CD4-positive, CD25-positive, alpha-beta regulatory T cell (primary cell): ENCODE data around the gene ZG16. TPM values are rescaled to one million over a fixed set of nuclear protein-coding genes. Genes with fewer than 3 reads are reported as not detected.
"Not testable (repeated sequence)": the region's sequence is repeated elsewhere in the genome, so short reads cannot be mapped to it uniquely, and the experiment has no call there.

Source experiments
- ATAC-seq, 2 donors: fragments of 150-1000 bp; cut with Tn5 transposase; one replicate each; pipeline ENCODE4 v1.10.0; 2021; ENCODE audit warnings: low read depth in 2 of 2, moderate number of reproducible peaks in 2 of 2, moderate library complexity in 1 of 2
- DNase-seq, 3 donors: peaks; one replicate each; pipeline versions ENCODE4 v3.0.0 to v3.0.0-alpha.2; 2012 to 2022; ENCODE audit warnings: mixed read lengths in 1 of 3
- H3K27ac ChIP-seq: one replicate; pipeline ENCODE4 v1.7.0; 2013; ENCODE audit warnings: mild to moderate bottlenecking, low read length; ENCODE audit not compliant: insufficient read depth, poor library complexity, severe bottlenecking
- H3K27me3 ChIP-seq: one replicate; pipeline ENCODE4 v1.7.0; 2013; ENCODE audit warnings: low read length; ENCODE audit not compliant: control insufficient read depth, insufficient read depth
- H3K36me3 ChIP-seq: one replicate; pipeline ENCODE4 v1.7.0; 2013; ENCODE audit warnings: mild to moderate bottlenecking, low read length, moderate library complexity; ENCODE audit not compliant: control insufficient read depth, insufficient read depth
- H3K4me1 ChIP-seq: 2 replicates; pipeline ENCODE4 v1.7.0; 2013; ENCODE audit warnings: mild to moderate bottlenecking, low read length; ENCODE audit not compliant: insufficient read depth, control insufficient read depth, poor library complexity, severe bottlenecking
- H3K4me3 ChIP-seq: one replicate; pipeline ENCODE4 v1.7.0; 2013; ENCODE audit warnings: low read depth, mild to moderate bottlenecking, low read length, moderate library complexity
- H3K9me3 ChIP-seq, 2 experiments: 1 replicate in 1 of 2; 2 replicates in 1 of 2; pipeline ENCODE4 v1.7.0; 2013; ENCODE audit warnings: low read length in 2 of 2, mild to moderate bottlenecking in 1 of 2, moderate library complexity in 1 of 2; ENCODE audit not compliant: control insufficient read depth in 2 of 2
- H3K27ac Mint-ChIP-seq, 3 donors: one replicate each; pipeline ENCODE4 v1.8.0; 2020 to 2022; ENCODE audit warnings: mild to moderate bottlenecking in 3 of 3, mixed read lengths in 3 of 3, moderate library complexity in 2 of 3
- H3K27me3 Mint-ChIP-seq: one replicate; pipeline ENCODE4 v1.8.0; 2022; ENCODE audit warnings: mild to moderate bottlenecking, mixed read lengths
- H3K36me3 Mint-ChIP-seq: one replicate; pipeline ENCODE4 v1.8.0; 2020; ENCODE audit warnings: mixed read lengths
- H3K4me1 Mint-ChIP-seq, 4 donors: one replicate each; pipeline ENCODE4 v1.8.0; 2020 to 2022; ENCODE audit warnings: mixed read lengths in 4 of 4, mild to moderate bottlenecking in 1 of 4
- H3K4me3 Mint-ChIP-seq, 4 donors: one replicate each; pipeline ENCODE4 v1.8.0; 2020 to 2022; ENCODE audit warnings: mild to moderate bottlenecking in 4 of 4, mixed read lengths in 4 of 4, moderate library complexity in 3 of 4
- H3K9me3 Mint-ChIP-seq, 7 donors: one replicate each; pipeline ENCODE4 v1.8.0; 2020 to 2022; ENCODE audit warnings: mixed read lengths in 7 of 7, mild to moderate bottlenecking in 3 of 7, moderate library complexity in 2 of 7
- polyA plus RNA-seq, 4 donors: library from polyadenylated mRNA; unstranded; fragments of 300-500 nt; fragmentation: Illumina TruSeq; gene quantifications; one replicate each; pipeline ENCODE4 v1.2.3, GENCODE V29; 2021
- total RNA-seq: library from RNA; stranded (reverse); gene quantifications from one replicate; pipeline ENCODE4 v1.2.3, GENCODE V29; 2022

The ZG16 gene
- total and polyA plus RNA-seq, 5 donors from 2014 or later = not detected

GRCh38 chr16:29756654-29757053, 21.4 kb upstream of the ZG16 start:
- H3K4me1 ChIP-seq = peaks cover 15% of the 10 kb centered on the region
- Mint-ChIP-seq H3K36me3 (no peaks in the 10 kb centered on the region), H3K4me3 (peak overlapping the region in 2 of 4 donors; percentile 33 to 52), H3K27ac (peak overlapping the region in 2 of 3 donors; percentile 32 to 74), H3K9me3 (no peaks in the 10 kb centered on the region), H3K4me1 (peaks cover 6 to 38% (median 10%) of the 10 kb centered on the region in 4 donors), H3K27me3 (no peaks in the 10 kb centered on the region)
- H3K27me3 ChIP-seq = no peaks in the 10 kb centered on the region
- H3K27ac ChIP-seq = no peak overlapping the region
- ATAC-seq (no peak), DNase-seq (no peak)
- H3K36me3 ChIP-seq = no peaks in the 10 kb centered on the region
- no peak overlapping the region for H3K4me3 ChIP-seq
- H3K9me3 ChIP-seq = no peaks in the 10 kb centered on the region

GRCh38 chr16:29757086-29757485, 21.0 kb upstream of the ZG16 start:
- not testable (repeated sequence) for H3K36me3 Mint-ChIP-seq, DNase-seq, H3K27me3 ChIP-seq, H3K4me3 ChIP-seq, H3K36me3 ChIP-seq, H3K27ac ChIP-seq, H3K4me3 Mint-ChIP-seq, H3K9me3 Mint-ChIP-seq, H3K9me3 ChIP-seq, H3K27me3 Mint-ChIP-seq, ATAC-seq
- H3K27ac Mint-ChIP-seq = peak overlapping the region; percentile 21 to 74 (median 32)
- peaks cover 6 to 38% (median 10%) of the 10 kb centered on the region in 4 donors for H3K4me1 Mint-ChIP-seq
- H3K4me1 ChIP-seq = peaks cover 15% of the 10 kb centered on the region

GRCh38 chr16:29757950-29758466, 20.0 kb upstream of the ZG16 start:
- Mint-ChIP-seq H3K4me3 (no peak overlapping the region), H3K27ac (peak overlapping the region in 1 of 3 donors; percentile 21), H3K4me1 (peaks cover 6 to 38% (median 10%) of the 10 kb centered on the region in 4 donors), H3K27me3 (peaks cover 5% of the 10 kb centered on the region), H3K36me3 (no peaks in the 10 kb centered on the region), H3K9me3 (no peaks in the 10 kb centered on the region)
- Histone ChIP-seq H3K36me3 (no peaks in the 10 kb centered on the region), H3K4me3 (no peak overlapping the region), H3K9me3 (no peaks in the 10 kb centered on the region), H3K27me3 (no peaks in the 10 kb centered on the region), H3K27ac (no peak overlapping the region), H3K4me1 (peaks cover 15% of the 10 kb centered on the region)
- ATAC-seq (no peak), DNase-seq (no peak)

GRCh38 chr16:29760567-29761279, 17.3 kb upstream of the ZG16 start:
- Mint-ChIP-seq H3K4me1 (peaks cover 0 to 24% (median 6%) of the 10 kb centered on the region in 4 donors), H3K27me3 (peaks cover 6% of the 10 kb centered on the region), H3K4me3 (no peak overlapping the region), H3K9me3 (no peaks in the 10 kb centered on the region), H3K27ac (peak overlapping the region in 2 of 3 donors; percentile 52 to 73), H3K36me3 (no peaks in the 10 kb centered on the region)
- Histone ChIP-seq H3K9me3 (no peaks in the 10 kb centered on the region), H3K27me3 (no peaks in the 10 kb centered on the region), H3K4me1 (peaks cover 5% of the 10 kb centered on the region), H3K4me3 (no peak overlapping the region), H3K36me3 (no peaks in the 10 kb centered on the region), H3K27ac (no peak overlapping the region)
- ATAC-seq (no peak), DNase-seq (no peak)

GRCh38 chr16:29761280-29761651, 16.8 kb upstream of the ZG16 start:
- H3K4me1 ChIP-seq, H3K4me3 ChIP-seq, H3K27me3 Mint-ChIP-seq, H3K27me3 ChIP-seq, H3K9me3 Mint-ChIP-seq, DNase-seq, H3K9me3 ChIP-seq, ATAC-seq, H3K36me3 Mint-ChIP-seq, H3K4me3 Mint-ChIP-seq, H3K27ac ChIP-seq, H3K27ac Mint-ChIP-seq, H3K36me3 ChIP-seq: not testable (repeated sequence)
- H3K4me1 Mint-ChIP-seq = peaks cover 0 to 21% (median 8%) of the 10 kb centered on the region in 4 donors

- H3K36me3 ChIP-seq = no peaks in the 10 kb centered on the region
- H3K9me3 Mint-ChIP-seq = no peaks in the 10 kb centered on the region
- H3K4me3 ChIP-seq = no peak overlapping the region
- peaks cover 0 to 16% (median 6%) of the 10 kb centered on the region in 4 donors for H3K4me1 Mint-ChIP-seq
- no peaks in the 10 kb centered on the region for H3K27me3 ChIP-seq
- peak in 1 of 3 donors; percentile 14 for DNase-seq
- H3K27ac Mint-ChIP-seq = no peak overlapping the region
- peaks cover 2% of the 10 kb centered on the region for H3K4me1 ChIP-seq
- no peak for ATAC-seq
- no peak overlapping the region for H3K4me3 Mint-ChIP-seq
- no peak overlapping the region for H3K27ac ChIP-seq
- peaks cover 6% of the 10 kb centered on the region for H3K27me3 Mint-ChIP-seq
- no peaks in the 10 kb centered on the region for H3K9me3 ChIP-seq
- H3K36me3 Mint-ChIP-seq = no peaks in the 10 kb centered on the region
Measured at GRCh38 chr16:29761882-29762281, 16.2 kb upstream of the ZG16 start.

- no peak for DNase-seq
- H3K27me3 ChIP-seq = no peaks in the 10 kb centered on the region
- no peak overlapping the region for H3K4me3 ChIP-seq
- H3K4me1 ChIP-seq = no peaks in the 10 kb centered on the region
- H3K9me3 ChIP-seq = no peaks in the 10 kb centered on the region
- no peaks in the 10 kb centered on the region for H3K36me3 Mint-ChIP-seq
- no peaks in the 10 kb centered on the region for H3K36me3 ChIP-seq
- peaks cover 0 to 9% (median 6%) of the 10 kb centered on the region in 4 donors for H3K4me1 Mint-ChIP-seq
- H3K27me3 Mint-ChIP-seq = peaks cover 6% of the 10 kb centered on the region
- no peaks in the 10 kb centered on the region for H3K9me3 Mint-ChIP-seq
- ATAC-seq = no peak
- no peak overlapping the region for H3K27ac ChIP-seq
- no peak overlapping the region for H3K4me3 Mint-ChIP-seq
- H3K27ac Mint-ChIP-seq = no peak overlapping the region
Measured at GRCh38 chr16:29763326-29763725, 14.7 kb upstream of the ZG16 start.
